GM19238 (cell line): ENCODE results near the gene SEC22B.
"Not testable (repeated sequence)": the region's sequence is repeated elsewhere in the genome, so short reads cannot be mapped to it uniquely, and the experiment has no call there.

ENCODE experiments used
- DNase-seq: peaks from one replicate; pipeline ENCODE4 v3.0.0; 2011; ENCODE audit warnings: low spot score; ENCODE audit not compliant: insufficient read length

Gene SEC22B

GRCh38 chr1:120145806-120146205, 30.5 kb downstream of the SEC22B start:
- DNase-seq: not testable (repeated sequence)

GRCh38 chr1:120144626-120145025, 31.7 kb downstream of the SEC22B start:
- not testable (repeated sequence) for DNase-seq

- DNase-seq: not testable (repeated sequence)
These were observed 32.2 kb downstream of the SEC22B start for GRCh38 chr1:120144169-120144568.

- not testable (repeated sequence) for DNase-seq
These were observed 33.0 kb downstream of the SEC22B start for GRCh38 chr1:120143334-120143733.

GRCh38 chr1:120142512-120143263, 33.6 kb downstream of the SEC22B start:
- not testable (repeated sequence) for DNase-seq

- DNase-seq: not testable (repeated sequence)
These were observed 34.5 kb downstream of the SEC22B start for GRCh38 chr1:120141865-120142264.

- DNase-seq: not testable (repeated sequence)
These were observed 35.6 kb downstream of the SEC22B start for GRCh38 chr1:120140656-120141265.

GRCh38 chr1:120136086-120136485, 40.2 kb downstream of the SEC22B start:
- DNase-seq: not testable (repeated sequence)

GRCh38 chr1:120133928-120134325, 42.4 kb downstream of the SEC22B start:
- DNase-seq: not testable (repeated sequence)

- DNase-seq: no peak
These were observed 42.9 kb downstream of the SEC22B start for GRCh38 chr1:120133228-120133927.

- not testable (repeated sequence) for DNase-seq
These were observed 43.9 kb downstream of the SEC22B start for GRCh38 chr1:120132406-120132763.

- not testable (repeated sequence) for DNase-seq
These were observed 44.5 kb downstream of the SEC22B start for GRCh38 chr1:120131611-120132405.

- not testable (repeated sequence) for DNase-seq
These were observed 48.4 kb downstream of the SEC22B start for GRCh38 chr1:120127921-120128320.

GRCh38 chr1:120126216-120126615, 50.1 kb downstream of the SEC22B start:
- DNase-seq: not testable (repeated sequence)

GRCh38 chr1:120124628-120125027, 51.7 kb downstream of the SEC22B start:
- not testable (repeated sequence) for DNase-seq

- DNase-seq: not testable (repeated sequence)
These were observed 52.4 kb downstream of the SEC22B start for GRCh38 chr1:120123813-120124510.

GRCh38 chr1:120122262-120122893, 53.9 kb downstream of the SEC22B start:
- not testable (repeated sequence) for DNase-seq

- DNase-seq: not testable (repeated sequence)
These were observed 54.5 kb downstream of the SEC22B start for GRCh38 chr1:120121830-120122229.

GRCh38 chr1:120120525-120120924, 55.8 kb downstream of the SEC22B start:
- not testable (repeated sequence) for DNase-seq
